Erythroblast (primary cell): ENCODE results near the gene CHN1.

Experiments used
- GATA1 ChIP-seq: IDR thresholded peaks from 2 replicates; pipeline ENCODE4 v1.6.1; 2011; ENCODE audit warnings: low read depth, mild to moderate bottlenecking, control low read depth, low read length, moderate library complexity
- POLR2A ChIP-seq: IDR thresholded peaks from 2 replicates; pipeline ENCODE4 v1.6.1; 2011; ENCODE audit warnings: mild to moderate bottlenecking, low read length

DNA sequence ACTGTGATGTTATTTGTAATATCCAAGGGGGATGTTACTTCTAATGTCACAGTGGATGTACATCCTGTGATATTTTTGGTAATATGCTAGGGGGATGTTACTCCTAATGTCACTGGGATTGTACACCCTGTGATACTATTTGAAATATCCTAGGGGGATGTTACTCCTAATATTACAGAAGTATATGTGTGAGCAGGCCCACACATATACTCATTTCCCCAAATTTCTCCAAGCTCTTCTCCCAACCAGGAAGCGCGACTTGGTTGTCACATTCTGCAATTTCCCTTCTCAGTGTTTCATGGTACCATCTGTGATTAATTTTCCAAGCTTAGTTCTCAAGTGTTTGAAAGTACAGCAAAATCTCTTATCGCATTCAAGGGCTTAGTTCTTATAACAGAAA, 29.5 kb upstream of the CHN1 start:
- no peak for TF ChIP-seq POLR2A
- no peak for TF ChIP-seq GATA1
